ENCODE results near the gene BARD1. TPM values are rescaled to one million over a fixed set of nuclear protein-coding genes. Genes with fewer than 3 reads are reported as not detected.

The BARD1 gene
- total RNA-seq, 1 experiment from 2014 or later, result 29.7 TPM

GRCh38 chr2:214750529-214750928 is 59.0 kb downstream of the BARD1 start:
- POLR2A ChIA-PET (ENCODE audit: low non-redundant PET), result no interaction called here
- no TSS peak for BruUV-seq (replicated peaks)
- no peak for TF ChIP-seq CTCF (conservative IDR thresholded peaks at IDR 0.05; ENCODE audit: low read depth, low read length)
- TF ChIP-seq EZH2 (IDR thresholded peaks at IDR 0.05; ENCODE audit: borderline replicate concordance, low read depth, low read length, poor library complexity, severe bottlenecking), result no peak

GRCh38 chr2:214747992-214748391 is 61.5 kb downstream of the BARD1 start:
- DNase-seq (ENCODE audit: low spot score), result no peak
- Histone ChIP-seq H3K9me3 (ENCODE audit: low read depth, low read length, poor library complexity, severe bottlenecking) (no peaks in the 10 kb centered on the region), H3K4me3 (ENCODE audit: low read depth, low read length, poor library complexity, severe bottlenecking) (no peak overlapping the region), H3K27me3 (replicated peaks; ENCODE audit: insufficient read depth, low read depth, low read length, poor library complexity) (no peaks in the 10 kb centered on the region), H3K4me1 (ENCODE audit: insufficient read depth, low read length, poor library complexity, severe bottlenecking) (no peaks in the 10 kb centered on the region), H3K36me3 (ENCODE audit: insufficient read depth, low read length, poor library complexity, severe bottlenecking) (peaks cover 40% of the 10 kb centered on the region), H3K27ac (ENCODE audit: low read depth, low read length, poor library complexity, severe bottlenecking) (no peak overlapping the region)
- ChIA-PET CTCF (no interaction called here), POLR2A (ENCODE audit: low non-redundant PET) (no interaction called here)
- no peak for TF ChIP-seq EZH2 (IDR thresholded peaks at IDR 0.05; ENCODE audit: borderline replicate concordance, low read depth, low read length, poor library complexity, severe bottlenecking)
- TF ChIP-seq CTCF (conservative IDR thresholded peaks at IDR 0.05; ENCODE audit: low read depth, low read length), result no peak
- BruUV-seq (replicated peaks), result no TSS peak
- intact Hi-C loops (cut with micrococcal nuclease; ENCODE audit: unreplicated experiment), result no loop called here

More at GRCh38 chr2:214750529-214750928, 59.0 kb downstream of the BARD1 start:
- no peak for DNase-seq (ENCODE audit: low spot score)
- H3K36me3 ChIP-seq (ENCODE audit: insufficient read depth, low read length, poor library complexity, severe bottlenecking), result peaks cover 29% of the 10 kb centered on the region
- intact Hi-C loops (cut with micrococcal nuclease; ENCODE audit: unreplicated experiment), result no loop called here
- H3K9me3 ChIP-seq (ENCODE audit: low read depth, low read length, poor library complexity, severe bottlenecking), result no peaks in the 10 kb centered on the region
- H3K27me3 ChIP-seq (replicated peaks; ENCODE audit: insufficient read depth, low read depth, low read length, poor library complexity), result no peaks in the 10 kb centered on the region
- no peak overlapping the region for H3K27ac ChIP-seq (ENCODE audit: low read depth, low read length, poor library complexity, severe bottlenecking)
- no peaks in the 10 kb centered on the region for H3K4me1 ChIP-seq (ENCODE audit: insufficient read depth, low read length, poor library complexity, severe bottlenecking)
- no peak overlapping the region for H3K4me3 ChIP-seq (ENCODE audit: low read depth, low read length, poor library complexity, severe bottlenecking)
- CTCF ChIA-PET, result no interaction called here

- H3K4me3 ChIP-seq (ENCODE audit: low read depth, low read length, poor library complexity, severe bottlenecking), result no peak overlapping the region
- BruUV-seq (replicated peaks), result no TSS peak
- no peak for DNase-seq (ENCODE audit: low spot score)
- no peaks in the 10 kb centered on the region for H3K27me3 ChIP-seq (replicated peaks; ENCODE audit: insufficient read depth, low read depth, low read length, poor library complexity)
- peaks cover 30% of the 10 kb centered on the region for H3K36me3 ChIP-seq (ENCODE audit: insufficient read depth, low read length, poor library complexity, severe bottlenecking)
- peaks cover 6% of the 10 kb centered on the region for H3K4me1 ChIP-seq (ENCODE audit: insufficient read depth, low read length, poor library complexity, severe bottlenecking)
- ChIA-PET POLR2A (ENCODE audit: low non-redundant PET) (no interaction called here), CTCF (no interaction called here)
- intact Hi-C loops (cut with micrococcal nuclease; ENCODE audit: unreplicated experiment), result no loop called here
- TF ChIP-seq EZH2 (IDR thresholded peaks at IDR 0.05; ENCODE audit: borderline replicate concordance, low read depth, low read length, poor library complexity, severe bottlenecking) (no peak), CTCF (conservative IDR thresholded peaks at IDR 0.05; ENCODE audit: low read depth, low read length) (no peak)
- no peaks in the 10 kb centered on the region for H3K9me3 ChIP-seq (ENCODE audit: low read depth, low read length, poor library complexity, severe bottlenecking)
- no peak overlapping the region for H3K27ac ChIP-seq (ENCODE audit: low read depth, low read length, poor library complexity, severe bottlenecking)
These were observed 67.4 kb downstream of the BARD1 start for GRCh38 chr2:214742119-214742518.
